Peyer's patch (tissue), 4 donors: Measurements from ENCODE around the gene AP2S1.

Experiments used
- POLR2A ChIP-seq, 2 donors: fragments of 450-650 bp; IDR thresholded peaks; one replicate each; pipeline ENCODE4 v1.5.1; 2017; ENCODE audit warnings: antibody characterized with exemption in 2 of 2, mild to moderate bottlenecking in 2 of 2, moderate library complexity in 2 of 2
- TF ChIP-seq, protein P1 (sequence below), 6 experiments: fragments of 450-650 bp in 4 of 6; fragments of 200-600 bp in 2 of 6; sonication (generic) in 1 of 6; IDR thresholded peaks; one replicate each; pipeline ENCODE4 v1.5.1; 2017 to 2019; ENCODE audit warnings: antibody characterized with exemption in 6 of 6, mild to moderate bottlenecking in 3 of 6, moderate library complexity in 1 of 6

DNA sequence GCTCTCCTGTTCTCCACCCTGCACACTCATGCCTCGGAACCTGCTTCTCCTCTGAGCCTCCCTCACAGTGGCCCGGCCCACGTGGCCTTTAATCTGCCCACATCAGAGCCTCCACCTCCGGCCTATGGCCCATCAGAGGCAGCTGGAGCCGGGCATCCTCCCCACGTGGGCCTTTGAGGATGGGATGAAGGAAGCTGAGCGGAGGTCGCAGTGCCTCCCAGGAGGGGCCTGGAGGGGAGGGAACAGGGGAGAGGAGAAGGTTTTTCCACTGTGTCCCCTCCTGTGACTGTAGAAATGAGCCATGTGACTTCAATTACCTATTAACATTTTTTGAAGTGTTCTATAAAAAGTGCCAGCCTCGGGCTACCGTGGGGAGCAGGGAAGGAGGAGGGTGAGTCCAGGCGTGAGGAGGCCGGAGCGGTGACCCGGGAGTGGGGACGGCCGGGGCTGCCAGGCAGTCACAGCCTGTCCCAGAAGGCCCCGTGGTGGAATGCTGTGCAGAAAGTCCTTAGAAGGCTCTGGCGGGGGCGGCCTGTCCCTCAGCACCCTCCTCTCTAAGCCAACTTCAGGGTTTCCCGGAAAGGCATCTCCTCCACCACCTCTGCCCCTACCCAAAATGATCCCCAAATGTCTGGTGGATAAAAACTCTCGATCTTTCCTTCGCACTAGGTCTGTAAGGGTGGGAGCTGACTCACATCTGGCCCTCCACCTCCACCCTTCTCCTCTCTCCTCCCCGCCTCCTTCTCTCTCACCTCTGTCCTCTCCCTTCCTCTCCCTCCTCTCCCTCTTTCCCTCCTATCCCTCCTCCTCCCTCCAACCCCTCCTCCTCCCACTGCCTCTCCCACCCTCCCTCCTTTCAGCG lies 37.4 kb downstream of the AP2S1 start:
- TF ChIP-seq, protein P1, sequence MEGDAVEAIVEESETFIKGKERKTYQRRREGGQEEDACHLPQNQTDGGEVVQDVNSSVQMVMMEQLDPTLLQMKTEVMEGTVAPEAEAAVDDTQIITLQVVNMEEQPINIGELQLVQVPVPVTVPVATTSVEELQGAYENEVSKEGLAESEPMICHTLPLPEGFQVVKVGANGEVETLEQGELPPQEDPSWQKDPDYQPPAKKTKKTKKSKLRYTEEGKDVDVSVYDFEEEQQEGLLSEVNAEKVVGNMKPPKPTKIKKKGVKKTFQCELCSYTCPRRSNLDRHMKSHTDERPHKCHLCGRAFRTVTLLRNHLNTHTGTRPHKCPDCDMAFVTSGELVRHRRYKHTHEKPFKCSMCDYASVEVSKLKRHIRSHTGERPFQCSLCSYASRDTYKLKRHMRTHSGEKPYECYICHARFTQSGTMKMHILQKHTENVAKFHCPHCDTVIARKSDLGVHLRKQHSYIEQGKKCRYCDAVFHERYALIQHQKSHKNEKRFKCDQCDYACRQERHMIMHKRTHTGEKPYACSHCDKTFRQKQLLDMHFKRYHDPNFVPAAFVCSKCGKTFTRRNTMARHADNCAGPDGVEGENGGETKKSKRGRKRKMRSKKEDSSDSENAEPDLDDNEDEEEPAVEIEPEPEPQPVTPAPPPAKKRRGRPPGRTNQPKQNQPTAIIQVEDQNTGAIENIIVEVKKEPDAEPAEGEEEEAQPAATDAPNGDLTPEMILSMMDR (IDR thresholded peaks at IDR 0.05): no peak
- no peak for TF ChIP-seq POLR2A (IDR thresholded peaks at IDR 0.05)
